Activated T-cell treated with anti-CD3 and anti-CD28 coated beads for 4 hours (primary cell): ENCODE data around the gene RAI14.

Experiments used
- DNase-seq: peaks from one replicate; pipeline ENCODE4 v3.0.0-alpha.2; 2020

Gene RAI14

GRCh38 chr5:34656001-34656699 lies at the start of gene RAI14:
RAI14 (plus strand) TSS chr5:34656328; CDS start chr5:34686920, 30,592 bp downstream.
- no peak for DNase-seq

DNA sequence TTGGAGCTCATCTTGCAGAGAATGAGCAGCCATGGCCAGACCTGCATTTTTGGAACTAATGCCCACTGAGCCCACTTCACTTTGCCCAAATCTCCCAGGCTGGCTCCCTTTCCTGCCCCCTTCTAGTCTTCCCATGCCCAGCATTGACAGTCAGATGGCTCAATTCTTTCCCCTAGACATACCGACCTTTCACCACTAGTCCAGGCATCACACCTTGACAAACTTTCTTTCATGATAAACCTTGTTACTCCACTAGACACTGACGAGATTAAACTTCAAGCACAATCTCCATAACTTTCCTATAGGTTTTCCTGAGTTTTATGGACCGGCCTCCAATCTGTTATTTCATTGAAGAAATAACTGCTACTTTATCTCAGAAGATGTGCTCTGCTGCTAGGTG lies 47.8 kb upstream of the RAI14 start:
- DNase-seq = no peak

DNA sequence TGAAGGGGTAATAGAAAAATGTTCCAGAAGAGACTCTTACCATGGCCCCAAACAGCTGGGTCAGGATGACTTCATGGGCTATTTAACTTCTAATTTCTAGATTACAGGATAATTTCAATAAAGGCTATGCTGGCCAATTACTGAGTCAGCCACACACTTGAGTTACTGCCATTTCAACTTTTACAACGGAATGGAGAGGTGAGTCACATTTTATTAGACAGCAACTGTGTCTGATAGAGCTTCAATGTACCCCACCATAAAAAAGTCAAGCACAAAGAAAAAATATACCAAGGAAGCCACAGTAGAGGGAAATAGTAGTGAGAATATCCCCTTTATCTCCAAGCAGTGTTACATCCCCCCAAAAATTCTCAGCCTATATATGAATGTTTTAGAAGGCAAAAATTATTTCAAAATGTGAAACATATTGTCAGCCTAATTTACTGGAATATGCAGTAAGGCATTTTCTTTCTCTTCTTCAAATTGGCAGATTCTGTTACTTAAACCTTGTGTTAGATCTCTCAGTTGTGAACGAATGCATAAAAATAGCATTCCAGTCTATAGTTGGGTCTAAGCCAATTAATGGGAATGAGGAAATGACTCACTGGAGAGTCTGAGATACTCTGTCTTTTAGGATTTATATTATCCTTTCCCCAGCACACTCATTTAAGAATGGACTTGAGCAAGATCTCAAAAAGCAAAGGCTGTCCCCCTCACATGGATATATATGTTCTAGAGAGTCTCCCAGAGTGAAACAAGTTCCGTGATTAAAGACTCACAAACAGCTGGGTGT lies 47.1 kb upstream of the RAI14 start:
- DNase-seq = no peak

DNA sequence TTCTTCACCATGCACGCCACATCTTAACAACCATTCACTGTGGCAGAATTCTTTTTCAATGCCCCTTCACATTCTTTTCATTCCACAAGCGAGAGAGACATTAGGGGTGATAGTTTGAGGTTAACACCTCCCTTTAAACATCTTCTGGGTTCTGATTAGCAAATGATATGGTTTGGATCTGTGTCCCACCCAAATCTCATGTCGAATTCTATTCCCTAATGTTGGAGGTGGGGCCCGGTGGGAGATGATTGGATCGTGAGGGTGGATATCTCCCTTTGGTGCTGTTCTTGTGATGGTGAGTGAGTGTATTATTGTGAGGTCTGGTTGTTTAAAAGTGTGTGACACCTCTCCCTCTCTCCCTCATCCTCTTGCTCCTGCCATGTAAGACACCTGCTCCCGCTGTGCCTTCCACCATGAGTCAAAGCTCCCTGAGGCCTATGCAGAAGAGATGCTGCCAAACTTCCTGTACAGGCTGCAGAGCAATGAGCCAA lies 46.1 kb upstream of the RAI14 start:
- DNase-seq = no peak

DNA sequence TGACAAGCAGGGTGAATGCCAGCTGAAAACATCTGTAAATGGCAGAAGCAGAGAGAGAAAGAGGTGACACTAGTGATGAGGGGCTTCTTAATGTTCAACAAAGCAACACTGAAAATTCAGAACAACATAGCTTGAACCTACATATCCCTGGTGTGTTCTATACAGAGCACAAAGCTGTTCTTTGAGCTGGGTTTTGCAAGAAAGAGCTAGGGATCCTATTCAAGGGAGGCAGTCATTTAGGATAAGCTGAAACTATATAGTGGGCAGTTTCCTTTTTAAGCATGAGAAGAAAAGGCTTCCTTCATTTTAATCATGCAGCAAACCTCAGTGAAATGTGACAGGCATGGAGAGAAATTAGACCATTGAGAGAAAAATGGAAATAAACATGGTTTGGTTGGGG lies 45.6 kb upstream of the RAI14 start:
- no peak for DNase-seq

GRCh38 chr5:34611464-34612415 lies 44.4 kb upstream of the RAI14 start:
- DNase-seq = no peak

DNA sequence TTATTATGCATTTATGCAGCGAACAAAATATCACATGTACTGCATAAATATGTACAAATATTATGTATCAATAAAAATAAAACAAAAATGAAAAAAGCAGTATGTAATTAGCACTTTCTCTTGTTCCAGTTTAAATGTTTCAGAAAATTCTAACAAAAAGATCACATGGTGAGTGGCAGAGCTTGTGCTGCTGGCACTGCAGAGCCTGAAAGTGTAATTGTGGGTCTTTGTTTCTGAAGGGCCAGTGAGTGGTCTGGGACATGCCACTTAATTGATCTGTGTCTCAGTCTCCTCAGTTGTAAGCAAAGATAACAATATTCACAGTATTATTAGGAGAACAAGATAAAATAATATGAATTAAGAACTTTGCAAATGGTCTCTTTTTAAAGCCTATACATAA lies 39.5 kb upstream of the RAI14 start:
- DNase-seq = no peak

DNA sequence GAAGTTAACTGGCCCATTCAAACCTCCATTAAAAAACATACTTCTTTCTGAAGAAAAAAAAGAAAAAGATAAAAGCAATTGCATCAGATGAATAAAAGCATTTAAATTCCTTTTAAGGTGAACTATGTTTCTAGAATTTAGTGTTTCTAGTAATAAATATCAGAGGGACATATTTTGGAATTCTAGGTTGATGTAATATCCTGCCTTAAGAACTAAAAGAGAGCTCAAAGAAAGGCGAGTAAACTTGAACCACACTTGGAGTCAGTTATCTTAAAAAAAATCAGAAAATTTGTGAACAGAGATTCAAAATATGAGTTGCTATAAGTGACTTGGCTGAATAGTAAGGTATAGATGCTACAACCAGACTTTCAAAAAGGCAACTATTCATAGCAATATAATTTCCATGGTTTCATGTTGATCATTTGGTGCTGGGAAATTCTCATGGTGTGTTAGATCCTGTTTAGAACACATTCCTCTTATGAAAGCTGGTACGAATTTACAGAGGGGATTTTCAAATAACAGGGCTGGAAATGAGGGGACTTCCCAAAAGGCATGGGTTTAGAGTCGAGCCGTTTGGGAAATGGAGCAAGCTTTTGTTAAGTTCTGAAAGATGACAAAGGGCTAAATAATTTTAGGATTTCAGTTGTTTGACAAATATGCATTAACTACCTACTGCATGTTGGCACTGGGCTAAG lies 37.6 kb upstream of the RAI14 start:
- no peak for DNase-seq

DNA sequence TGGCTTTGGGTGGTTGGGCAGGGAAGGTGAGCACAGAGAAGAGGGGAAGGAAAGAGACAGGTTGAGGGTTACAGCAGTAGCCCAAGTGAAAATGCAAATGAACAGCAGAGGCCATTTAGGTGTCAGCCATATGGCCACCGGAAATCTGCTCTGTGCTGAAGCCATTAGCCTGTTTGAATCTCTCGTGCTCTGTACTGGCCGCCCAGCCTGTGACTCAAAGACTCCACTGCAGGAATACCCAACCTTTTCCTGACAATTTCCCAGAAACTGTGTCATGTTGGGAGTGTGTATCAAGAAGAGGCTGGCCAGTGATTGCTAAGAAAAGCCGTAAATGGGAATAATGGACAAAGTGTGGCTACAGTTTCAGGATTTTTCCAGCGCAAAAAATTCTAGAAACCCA lies 35.9 kb upstream of the RAI14 start:
- DNase-seq = no peak

- no peak for DNase-seq
These were observed 34.6 kb upstream of the RAI14 start for GRCh38 chr5:34621277-34622097.

GRCh38 chr5:34622098-34622400 lies 34.1 kb upstream of the RAI14 start:
- DNase-seq = no peak

DNA sequence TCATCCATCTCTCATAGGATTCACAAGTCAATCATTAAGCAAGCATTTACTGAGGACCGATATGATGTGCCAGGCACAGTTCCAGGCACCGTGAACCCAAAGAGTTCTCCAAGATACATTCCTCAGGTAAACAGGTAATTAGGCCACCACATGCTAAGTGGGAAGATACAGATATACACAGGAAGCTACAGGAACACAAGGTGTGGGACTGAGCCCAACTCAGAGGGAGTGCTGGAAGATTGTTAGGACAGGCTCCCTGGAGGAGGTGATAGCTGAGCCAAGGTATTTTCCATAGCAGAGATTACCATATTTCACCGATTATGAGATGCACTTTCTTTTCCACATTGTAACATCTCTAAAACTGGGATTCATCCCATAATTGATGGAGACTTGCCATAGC lies 31.4 kb upstream of the RAI14 start:
- no peak for DNase-seq

- DNase-seq = no peak
These were observed 30.9 kb upstream of the RAI14 start for GRCh38 chr5:34625246-34625645.

DNA sequence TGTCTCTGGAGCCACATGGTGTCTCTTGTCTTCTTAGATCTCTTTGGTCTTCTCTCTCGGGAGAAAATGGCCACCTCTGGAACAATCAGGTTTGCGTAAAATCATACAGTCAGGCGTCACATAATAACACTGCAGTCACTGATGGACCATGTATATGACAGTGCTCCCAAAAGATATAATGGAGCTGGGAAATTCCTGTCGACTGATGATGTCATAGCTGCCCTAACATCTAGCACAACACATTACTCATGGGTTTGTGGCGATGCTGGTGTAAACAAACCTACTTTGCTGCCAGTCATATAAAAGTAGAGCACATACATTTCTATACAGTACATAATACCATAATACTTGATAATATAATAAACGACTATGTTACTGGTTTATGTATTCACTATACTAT lies 30.1 kb upstream of the RAI14 start:
- DNase-seq = no peak

DNA sequence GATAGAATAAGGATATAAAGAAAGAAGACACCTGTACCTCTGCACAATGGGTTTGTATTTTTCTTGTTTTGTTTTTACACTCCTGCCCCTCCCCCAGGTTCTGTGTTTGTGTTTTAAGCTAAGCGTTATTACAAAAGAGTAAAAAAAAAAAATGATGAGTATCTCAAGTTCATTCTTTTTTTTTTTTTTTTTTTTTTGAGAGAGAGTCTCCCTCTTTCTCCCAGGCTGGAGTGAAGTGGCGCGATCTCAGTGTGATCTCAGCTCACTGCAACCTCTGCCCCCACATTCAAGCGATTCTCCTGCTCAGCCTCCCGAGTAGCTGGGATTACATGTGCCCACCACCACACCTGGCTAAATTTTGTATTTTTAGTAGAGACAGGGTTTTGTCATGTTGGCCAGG lies 29.4 kb upstream of the RAI14 start:
- DNase-seq = no peak

DNA sequence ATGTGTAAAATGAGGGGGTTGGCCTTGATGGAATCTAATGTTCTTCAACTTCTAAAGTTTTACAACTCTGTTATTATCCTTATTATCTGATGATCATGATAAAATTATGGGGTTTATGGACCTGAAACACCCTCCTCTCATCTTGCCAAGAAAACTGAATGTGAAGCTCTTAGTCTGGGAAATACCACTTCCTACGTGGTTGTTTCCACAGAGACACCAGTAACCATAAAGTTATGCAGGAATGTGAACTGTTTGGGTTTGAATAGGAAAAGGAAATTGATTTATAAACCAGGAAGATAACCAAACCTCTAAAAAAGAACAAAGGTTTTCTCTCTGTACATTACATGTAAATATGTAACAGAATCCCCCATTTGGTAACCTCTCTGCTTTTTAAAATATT lies 28.3 kb upstream of the RAI14 start:
- DNase-seq = no peak

GRCh38 chr5:34628373-34628772 lies 27.8 kb upstream of the RAI14 start:
- no peak for DNase-seq

GRCh38 chr5:34630596-34630995 lies 25.5 kb upstream of the RAI14 start:
- no peak for DNase-seq

GRCh38 chr5:34632807-34633422 lies 23.2 kb upstream of the RAI14 start:
- no peak for DNase-seq

- DNase-seq = no peak
These were observed 16.1 kb upstream of the RAI14 start for GRCh38 chr5:34639852-34640626.
